Testis (tissue), 2 donors: ENCODE measurements around the gene MAPK11.

ENCODE experiments used
- POLR2A ChIP-seq: fragments of 450-650 bp; IDR thresholded peaks from one replicate; pipeline ENCODE4 v1.6.1; 2017; ENCODE audit warnings: antibody characterized with exemption, mild to moderate bottlenecking, moderate library complexity
- TF ChIP-seq, protein P1 (sequence below), 3 experiments: fragments of 450-650 bp in 2 of 3; fragments of 200-600 bp in 1 of 3; sonication (generic) in 1 of 3; IDR thresholded peaks; one replicate each; pipeline ENCODE4 v1.5.1; 2016 to 2019; ENCODE audit warnings: antibody characterized with exemption in 3 of 3, mild to moderate bottlenecking in 2 of 3, moderate library complexity in 1 of 3

DNA sequence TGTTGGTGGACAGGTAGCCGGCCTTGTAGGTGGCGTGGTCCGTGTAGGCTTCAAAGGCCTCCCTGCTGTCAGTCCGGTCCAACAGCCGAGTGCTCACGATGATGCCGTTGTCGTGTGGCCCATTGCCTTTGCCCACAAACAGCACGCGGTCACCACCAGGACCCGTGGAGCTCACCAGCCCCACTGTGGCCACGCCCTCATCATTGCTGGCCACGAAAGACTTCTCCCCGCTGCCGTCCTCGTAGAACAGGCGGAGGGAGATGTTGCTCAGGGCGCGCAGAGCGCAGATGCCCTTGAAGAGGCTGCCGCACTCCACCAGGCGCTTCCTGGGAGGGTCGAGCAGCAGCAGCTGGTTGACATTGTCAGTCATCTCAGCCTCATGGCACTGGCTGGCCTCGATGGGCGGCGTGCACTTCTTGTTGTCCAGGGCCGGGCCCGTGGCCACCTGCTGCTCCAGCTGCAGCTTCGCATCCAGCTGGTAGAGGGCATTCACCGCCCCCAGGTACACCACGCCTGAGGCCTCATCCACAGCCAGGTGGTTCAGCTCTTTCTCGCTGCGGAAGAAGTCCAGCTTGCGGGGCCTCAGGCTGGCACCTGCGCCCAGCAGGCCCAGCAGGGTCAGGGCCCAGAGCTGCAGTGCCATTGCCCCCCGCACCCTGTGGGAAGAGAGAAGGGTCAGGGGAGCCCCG, 19.9 kb upstream of the MAPK11 start:
- TF ChIP-seq POLR2A = no peak
- TF ChIP-seq, protein P1, sequence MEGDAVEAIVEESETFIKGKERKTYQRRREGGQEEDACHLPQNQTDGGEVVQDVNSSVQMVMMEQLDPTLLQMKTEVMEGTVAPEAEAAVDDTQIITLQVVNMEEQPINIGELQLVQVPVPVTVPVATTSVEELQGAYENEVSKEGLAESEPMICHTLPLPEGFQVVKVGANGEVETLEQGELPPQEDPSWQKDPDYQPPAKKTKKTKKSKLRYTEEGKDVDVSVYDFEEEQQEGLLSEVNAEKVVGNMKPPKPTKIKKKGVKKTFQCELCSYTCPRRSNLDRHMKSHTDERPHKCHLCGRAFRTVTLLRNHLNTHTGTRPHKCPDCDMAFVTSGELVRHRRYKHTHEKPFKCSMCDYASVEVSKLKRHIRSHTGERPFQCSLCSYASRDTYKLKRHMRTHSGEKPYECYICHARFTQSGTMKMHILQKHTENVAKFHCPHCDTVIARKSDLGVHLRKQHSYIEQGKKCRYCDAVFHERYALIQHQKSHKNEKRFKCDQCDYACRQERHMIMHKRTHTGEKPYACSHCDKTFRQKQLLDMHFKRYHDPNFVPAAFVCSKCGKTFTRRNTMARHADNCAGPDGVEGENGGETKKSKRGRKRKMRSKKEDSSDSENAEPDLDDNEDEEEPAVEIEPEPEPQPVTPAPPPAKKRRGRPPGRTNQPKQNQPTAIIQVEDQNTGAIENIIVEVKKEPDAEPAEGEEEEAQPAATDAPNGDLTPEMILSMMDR (IDR thresholded peaks at IDR 0.05) = no peak
